NCI-H510A (cell line): ENCODE measurements around the gene SLC2A10.
A peak's percentile ranks its signal among the peaks of the same experiment; 100 is the strongest.
"Not testable (repeated sequence)": the region's sequence is repeated elsewhere in the genome, so short reads cannot be mapped to it uniquely, and the experiment has no call there.

Source experiments
- DNase-seq: peaks from one replicate; lab custom pipeline; 2025; lab: John Stamatoyannopoulos, UW

The SLC2A10 gene

DNA sequence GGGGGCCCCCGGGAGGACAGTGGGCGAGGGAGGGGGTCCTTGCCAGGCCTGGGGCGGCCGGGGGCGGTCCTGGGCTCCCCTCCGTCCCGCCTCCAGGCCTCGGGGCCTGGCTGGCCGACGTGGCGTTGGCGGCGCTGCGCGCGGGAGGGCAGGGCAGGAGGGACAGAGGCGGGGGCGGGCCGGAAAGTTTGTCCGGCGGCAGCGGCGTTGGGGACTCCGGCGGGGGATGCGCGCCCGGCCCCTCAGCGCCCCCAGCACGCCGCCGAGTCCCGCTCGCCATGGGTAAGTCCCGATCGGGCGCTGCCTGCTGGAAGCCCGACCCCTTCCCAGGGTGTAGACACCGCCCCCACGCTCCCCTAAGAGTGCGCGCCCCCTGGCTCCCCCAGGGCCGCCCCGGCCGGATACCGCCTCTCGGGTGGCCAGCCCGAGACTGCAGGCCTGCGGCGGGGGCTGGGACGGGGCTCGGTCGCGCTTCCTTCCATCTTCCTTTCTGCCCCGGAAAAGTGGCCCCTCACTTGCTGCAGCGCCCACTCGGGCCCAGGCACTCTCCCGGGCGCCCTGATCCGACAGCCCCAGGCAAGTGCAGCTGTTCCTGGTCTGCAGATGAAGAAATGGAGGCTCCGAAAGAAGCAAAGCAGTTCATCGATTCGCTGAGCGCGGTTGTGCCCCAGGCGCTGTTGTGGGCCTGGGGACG lies at the start of gene SLC2A10:
Gene SLC2A10 (plus strand): TSS at position 191 of the 694 bp plus-strand sequence. CDS start 88 bp downstream, at position 279.
- peak; percentile 18 for DNase-seq

- no peak for DNase-seq
These were observed 49.0 kb upstream of the SLC2A10 start for GRCh38 chr20:46660487-46660886.

DNA sequence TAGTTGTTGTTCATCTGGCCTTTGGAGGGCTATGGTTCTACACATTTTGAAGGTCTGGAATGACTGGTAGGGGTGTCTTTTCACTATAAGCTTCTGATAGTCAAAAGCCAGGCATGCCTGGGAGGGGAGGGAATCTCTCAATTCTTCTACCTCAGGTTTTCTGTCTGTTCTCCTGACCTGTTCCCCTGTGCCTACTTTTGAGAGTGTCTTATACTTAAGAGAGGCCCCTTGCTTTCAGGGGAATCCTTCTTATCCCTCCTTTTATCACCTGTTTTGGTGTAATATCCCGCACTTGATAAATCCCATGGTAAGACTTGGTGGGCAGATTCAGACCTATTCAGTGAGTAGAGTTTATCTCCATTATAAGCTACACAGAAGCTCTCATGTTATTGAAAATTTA lies 47.8 kb upstream of the SLC2A10 start:
- DNase-seq, result no peak

DNA sequence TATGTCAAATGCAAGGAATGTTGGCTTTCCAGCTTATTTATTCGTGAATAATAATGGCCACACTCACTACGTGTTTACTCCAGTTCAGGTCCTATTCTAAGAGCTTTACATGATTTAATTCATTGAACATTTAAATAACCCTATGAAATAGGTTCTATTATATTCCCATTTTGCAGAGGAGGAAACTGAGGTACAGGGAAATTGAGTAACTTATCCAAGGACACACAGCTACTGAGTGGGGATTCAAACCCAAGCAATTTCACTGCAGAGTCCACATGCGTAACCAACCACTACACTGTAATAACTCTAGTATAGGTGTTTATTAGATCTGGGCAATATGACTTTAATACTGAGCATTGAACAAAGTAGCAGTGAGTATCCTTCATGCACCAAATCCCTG lies 45.9 kb upstream of the SLC2A10 start:
- DNase-seq, result no peak

DNA sequence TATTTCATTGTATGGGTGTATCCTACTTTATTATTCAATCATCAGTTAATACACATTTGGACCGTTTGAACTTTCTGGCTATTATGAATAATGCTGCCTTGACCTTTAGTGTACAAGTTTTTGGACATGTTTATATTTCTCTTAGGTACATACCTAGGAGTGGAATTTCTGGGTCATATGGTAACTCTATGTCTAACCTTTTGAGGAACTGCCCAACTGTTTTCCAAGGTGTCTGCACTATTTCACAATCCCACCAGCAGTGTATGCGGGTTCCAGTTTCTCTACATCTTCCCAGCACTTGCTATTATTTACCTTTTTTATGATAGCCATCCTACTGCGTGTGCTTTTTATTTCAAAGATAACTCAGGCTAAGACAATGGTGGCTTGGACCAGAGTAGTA lies 43.8 kb upstream of the SLC2A10 start:
- DNase-seq, result no peak

DNA sequence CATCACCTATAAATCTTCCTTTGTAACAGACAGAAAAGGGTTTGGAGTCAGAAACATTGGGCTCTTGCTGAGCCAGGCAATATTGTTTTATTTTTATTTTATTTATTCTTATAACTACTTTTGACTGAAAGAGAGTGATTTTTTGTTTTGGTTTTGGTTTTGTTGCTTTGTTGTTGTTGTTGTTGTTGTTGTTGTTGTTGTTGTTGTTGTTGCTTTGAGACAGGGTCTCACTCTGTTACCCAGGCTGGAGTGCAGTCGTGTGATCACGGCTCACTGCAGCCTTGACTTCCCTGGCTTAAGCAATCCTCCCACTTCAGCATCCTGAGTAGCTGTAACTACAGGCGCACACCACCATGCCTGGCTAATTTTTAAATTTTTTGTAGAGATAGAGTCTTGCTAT lies 43.1 kb upstream of the SLC2A10 start:
- no peak for DNase-seq

GRCh38 chr20:46666818-46667515 lies 42.5 kb upstream of the SLC2A10 start:
- DNase-seq, result no peak

DNA sequence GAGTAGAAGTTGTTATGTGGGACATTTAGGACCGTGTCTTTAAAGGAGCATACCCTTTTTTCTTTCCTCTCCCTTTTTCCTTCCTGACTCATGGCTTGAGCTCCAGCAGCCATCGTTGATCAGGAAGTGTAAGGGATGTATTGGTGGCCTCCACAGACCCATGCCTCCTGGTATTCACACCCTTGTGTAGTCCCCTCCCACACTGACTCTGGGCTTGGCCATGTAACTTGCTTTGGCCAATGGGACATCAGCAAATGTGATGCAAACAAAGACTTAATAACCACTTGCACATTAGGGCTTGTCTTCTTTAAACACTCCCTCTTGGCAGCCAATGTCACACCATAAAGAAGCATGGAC lies 39.2 kb upstream of the SLC2A10 start:
- no peak for DNase-seq

DNA sequence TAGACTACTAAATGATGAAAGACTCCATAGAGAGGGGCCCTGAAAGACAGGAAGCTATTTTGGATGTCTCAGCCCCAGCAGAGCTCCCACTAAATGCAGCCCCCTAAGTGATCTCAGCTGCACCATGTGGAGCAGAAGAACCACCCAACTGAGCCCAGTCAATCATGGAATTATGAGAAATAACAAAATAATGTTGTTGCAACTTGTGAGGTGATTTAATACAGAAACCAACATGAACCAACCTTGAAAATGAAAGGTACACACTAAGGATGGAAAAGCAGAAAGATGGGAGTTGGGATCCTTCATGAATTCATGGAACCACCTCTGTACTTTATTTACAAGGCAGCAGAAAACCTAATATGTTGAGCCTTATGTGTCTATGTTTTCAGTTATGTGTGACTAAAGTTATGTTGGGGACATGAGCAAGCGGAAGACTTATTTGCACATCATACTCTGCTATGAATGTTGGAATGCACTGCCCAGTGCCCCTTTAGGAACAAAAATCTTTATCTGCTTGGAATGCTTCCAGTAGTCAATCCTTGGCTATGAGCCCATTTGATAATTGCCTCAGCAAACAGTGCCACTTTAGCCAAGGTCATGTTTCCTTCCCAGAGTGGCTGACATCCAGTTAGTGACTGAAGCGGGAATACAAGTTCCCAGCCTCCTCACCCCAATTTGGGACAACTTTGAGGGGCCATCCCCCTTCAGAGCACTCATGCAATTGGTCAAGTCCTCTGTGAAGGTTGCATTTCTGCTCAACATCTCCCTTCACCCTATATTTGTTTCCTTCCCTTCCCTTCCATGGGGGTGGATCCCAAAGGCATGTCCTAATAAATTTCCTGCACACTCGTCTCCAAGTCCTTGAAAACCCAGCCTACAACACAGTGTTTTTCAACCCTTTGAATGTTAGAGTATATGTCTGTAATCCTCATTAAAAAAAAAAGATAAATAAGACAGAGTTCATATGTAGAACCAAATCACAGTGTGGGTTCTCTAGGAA lies 38.6 kb upstream of the SLC2A10 start:
- no peak for DNase-seq

GRCh38 chr20:46671866-46672542 lies 37.4 kb upstream of the SLC2A10 start:
- DNase-seq, result no peak

- DNase-seq, result no peak
These were observed 36.8 kb upstream of the SLC2A10 start for GRCh38 chr20:46672543-46673148.

DNA sequence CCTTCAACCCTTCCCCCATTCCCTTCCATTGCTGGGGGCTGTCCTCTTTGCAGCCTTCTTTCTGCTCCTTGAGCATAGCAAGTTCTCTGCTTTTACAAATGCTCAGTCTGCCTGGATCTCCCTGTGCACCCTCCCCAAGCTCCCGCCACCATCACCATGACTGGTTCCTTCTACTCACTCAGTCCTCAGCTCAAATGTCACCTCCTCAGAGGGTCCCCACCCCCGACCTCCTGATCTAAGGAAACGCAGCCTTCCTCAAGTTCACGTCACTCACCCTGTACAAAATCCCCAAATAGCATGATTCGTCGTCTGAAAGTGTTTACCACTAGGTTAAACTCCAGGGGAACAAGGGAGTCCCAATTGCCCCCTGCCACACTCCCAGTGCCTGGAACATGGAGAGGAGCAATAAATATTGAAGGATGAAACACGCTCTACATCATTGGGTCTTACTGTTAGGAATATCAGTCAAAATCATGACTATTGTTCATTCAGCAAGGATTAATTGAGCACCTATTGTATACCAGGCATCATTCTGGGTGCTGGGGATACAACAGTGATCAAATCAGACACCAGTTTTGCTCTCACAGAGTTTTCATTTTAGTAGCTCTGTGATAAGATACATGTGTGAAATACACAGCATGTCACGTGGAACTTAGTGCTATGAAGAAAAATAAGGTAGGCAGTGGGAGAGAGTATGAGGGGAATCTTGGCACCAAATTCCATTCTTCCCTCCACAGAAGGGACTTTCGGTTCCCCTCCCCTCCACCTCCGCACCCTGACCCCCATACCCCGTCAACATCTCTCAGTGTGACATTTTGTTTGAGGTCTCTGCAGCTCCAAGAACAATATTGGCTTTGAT lies 35.8 kb upstream of the SLC2A10 start:
- DNase-seq, result no peak

DNA sequence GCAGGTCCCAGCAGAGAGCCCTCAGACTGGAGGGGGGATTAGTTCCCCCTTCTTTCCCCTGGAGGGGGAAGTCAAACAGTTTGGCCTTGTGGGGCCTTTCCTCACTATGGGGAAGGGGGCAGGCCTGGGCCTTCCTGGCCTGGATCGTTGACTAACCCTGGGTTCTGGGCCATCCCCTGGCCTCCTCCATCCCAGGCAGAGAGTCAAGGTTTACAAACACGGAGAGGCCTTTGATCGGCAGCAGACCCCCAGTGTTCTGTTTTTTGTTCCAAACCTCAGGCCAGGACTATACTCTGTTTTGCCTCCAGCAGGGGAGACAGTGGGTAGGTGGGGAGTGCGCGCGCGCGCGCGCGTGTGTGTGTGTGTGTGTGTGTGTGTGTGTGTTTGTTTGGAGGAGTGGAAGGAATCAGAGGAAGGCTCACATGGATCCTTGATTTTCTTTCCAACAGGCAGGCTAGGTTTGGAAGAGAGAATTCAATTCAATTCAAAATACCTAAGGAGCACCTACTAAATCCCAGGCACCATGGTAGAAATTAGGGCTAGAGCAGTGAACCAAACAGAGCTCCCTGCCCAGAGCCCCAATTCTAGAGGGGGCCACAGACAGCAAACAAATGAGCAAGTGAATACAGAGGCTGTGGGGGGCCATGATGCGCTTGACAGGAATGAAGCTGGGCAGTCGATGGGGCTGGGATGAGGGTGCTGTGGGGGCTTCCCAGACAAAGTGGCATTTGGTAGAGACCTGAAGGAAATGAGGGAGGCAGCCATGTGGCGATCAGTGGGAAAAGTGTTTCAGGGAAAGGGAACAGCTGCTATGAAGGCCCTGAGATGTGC lies 35.0 kb upstream of the SLC2A10 start:
- DNase-seq, result no peak

DNA sequence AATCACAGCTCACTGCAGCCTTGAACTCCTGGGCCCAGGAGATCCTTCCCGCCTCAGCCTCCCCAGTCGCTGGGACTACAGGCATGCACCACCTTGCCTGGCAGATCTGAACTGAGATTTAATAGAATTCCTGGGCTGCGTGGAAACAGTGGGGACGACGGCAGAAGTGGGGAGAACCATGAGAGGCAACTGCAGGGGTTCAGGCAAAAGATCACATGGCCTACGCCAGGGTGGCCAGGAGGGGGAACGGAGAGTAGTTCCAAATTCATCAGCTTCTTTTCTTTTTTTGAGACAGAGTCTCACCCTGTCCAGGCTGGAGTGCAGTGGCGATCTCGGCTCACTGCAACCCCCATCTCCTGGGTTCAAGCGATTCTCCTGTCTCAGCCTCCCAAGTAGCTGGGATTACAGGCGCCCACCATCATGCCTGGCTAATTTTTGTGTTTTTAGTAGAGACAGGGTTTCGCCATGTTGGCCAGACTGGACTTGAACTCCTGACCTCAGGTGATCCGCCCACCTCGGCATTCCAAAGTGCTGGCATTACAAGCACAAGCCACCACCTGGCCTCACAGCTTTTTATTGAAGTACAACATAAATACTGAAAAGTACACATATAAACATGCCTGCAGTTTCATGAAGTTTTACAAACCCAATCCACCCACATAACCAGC lies 32.7 kb upstream of the SLC2A10 start:
- DNase-seq, result not testable (repeated sequence)

GRCh38 chr20:46677608-46678007 lies 31.8 kb upstream of the SLC2A10 start:
- DNase-seq, result no peak

- no peak for DNase-seq
These were observed 30.9 kb upstream of the SLC2A10 start for GRCh38 chr20:46678516-46678915.

DNA sequence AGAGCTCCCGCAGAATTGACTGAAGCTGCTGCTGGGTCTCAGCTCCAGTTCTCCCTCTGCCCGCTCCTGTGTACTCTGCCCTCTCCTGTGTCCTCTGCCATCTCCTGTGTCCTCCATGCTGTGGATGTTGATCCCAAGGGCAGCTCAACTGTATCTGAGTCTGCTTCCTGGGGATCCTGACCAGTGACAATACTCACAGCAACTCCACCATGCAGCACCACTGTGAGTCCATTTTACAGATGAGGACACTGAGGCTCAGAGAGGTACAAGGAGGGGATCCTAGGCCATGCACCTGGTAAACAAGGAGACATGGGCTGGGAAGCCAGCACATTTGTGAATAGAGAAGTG lies 28.8 kb upstream of the SLC2A10 start:
- DNase-seq, result no peak

- no peak for DNase-seq
These were observed 28.2 kb upstream of the SLC2A10 start for GRCh38 chr20:46681032-46681854.
